Thoracic aorta (tissue), 2 donors: ENCODE measurements around the gene FAT1. TPM values are rescaled to one million over a fixed set of nuclear protein-coding genes. Genes with fewer than 3 reads are reported as not detected.

Source experiments
- ATAC-seq: fragments of 150-250 bp; one replicate; pipeline ENCODE4 v1.8.0; 2017; ENCODE audit warnings: low read depth; ENCODE audit not compliant: insufficient number of reproducible peaks, low FRiP score
- DNase-seq: peaks from one replicate; pipeline ENCODE4 v3.0.0-alpha.2; 2020; ENCODE audit warnings: low spot score
- H3K27ac ChIP-seq, 2 donors: fragments of 200-600 bp; sonication (generic); 1 replicate in 1 of 2; 2 replicates in 1 of 2; pipeline ENCODE4 v1.5.1; 2016; ENCODE audit warnings: mild to moderate bottlenecking in 2 of 2, moderate library complexity in 2 of 2
- H3K27me3 ChIP-seq: fragments of 200-600 bp; sonication (generic); replicated peaks from 2 replicates; pipeline ENCODE4 v1.6.0; 2016; ENCODE audit warnings: mild to moderate bottlenecking; ENCODE audit not compliant: insufficient read depth
- H3K36me3 ChIP-seq: fragments of 200-600 bp; sonication (generic); one replicate; pipeline ENCODE4 v1.5.1; 2016
- H3K4me1 ChIP-seq, 2 donors: fragments of 200-600 bp; sonication (generic); 1 replicate in 1 of 2; 2 replicates in 1 of 2; pipeline versions ENCODE4 v1.5.1 to v1.6.0; 2016; ENCODE audit warnings: low read depth in 2 of 2, mild to moderate bottlenecking in 1 of 2; ENCODE audit not compliant: control insufficient read depth in 1 of 2
- H3K4me3 ChIP-seq: fragments of 200-600 bp; sonication (generic); 2 replicates; pipeline ENCODE4 v1.5.1; 2016; ENCODE audit warnings: mild to moderate bottlenecking
- H3K9me3 ChIP-seq: fragments of 200-600 bp; sonication (generic); 2 replicates; pipeline ENCODE4 v1.5.1; 2016
- total RNA-seq, 2 donors: library from RNA; depleted of rRNA; stranded (reverse); fragments of >200 nt; gene quantifications; one replicate each; pipeline versions ENCODE4 v1.1.0 to v1.2.3, GENCODE V29; 2016
- TF ChIP-seq, protein P1 (sequence below): fragments of 200-600 bp; sonication (generic); IDR thresholded peaks from one replicate; pipeline ENCODE4 v1.5.1; 2019; ENCODE audit warnings: antibody characterized with exemption

Gene FAT1
- total RNA-seq, 2 donors from 2014 or later: 106 to 117 TPM

DNA sequence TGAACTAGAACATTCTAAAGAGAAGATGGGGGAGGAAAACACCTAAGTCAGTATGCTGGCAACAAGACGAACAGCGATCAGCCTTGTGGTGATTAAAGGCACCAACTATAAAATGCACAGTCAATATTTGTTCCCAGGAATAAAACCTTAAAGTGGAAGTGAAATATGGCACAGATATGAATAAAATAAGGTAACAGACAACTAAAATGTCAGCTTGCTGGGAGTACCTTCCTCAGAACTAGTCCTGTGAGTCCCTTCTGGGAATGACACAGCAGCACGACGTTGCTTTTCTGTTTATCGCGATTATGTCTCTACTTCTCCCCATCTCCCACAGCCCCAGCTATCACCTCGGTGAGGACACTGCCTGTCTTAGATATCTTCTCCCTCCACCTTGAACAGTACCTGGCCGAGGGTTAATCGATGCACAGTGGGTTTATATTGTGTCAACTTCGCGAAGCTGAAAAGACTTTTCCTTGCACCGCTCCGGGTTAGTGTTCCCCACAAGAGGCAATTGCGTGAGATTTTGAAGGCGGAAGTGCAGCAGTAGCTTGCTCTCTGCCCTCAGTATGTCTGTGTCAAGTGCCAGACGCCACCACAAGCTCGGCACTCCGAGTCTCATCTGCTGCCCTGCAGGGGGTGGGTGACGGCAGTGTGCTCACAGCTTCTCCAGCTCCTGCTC, 185.7 kb downstream of the FAT1 start:
- Histone ChIP-seq H3K9me3 (no peaks in the 10 kb centered on the region), H3K4me1 (no peaks in the 10 kb centered on the region), H3K4me3 (no peak overlapping the region), H3K27me3 (no peaks in the 10 kb centered on the region), H3K36me3 (no peaks in the 10 kb centered on the region), H3K27ac (no peak overlapping the region)
- DNase-seq (no peak), ATAC-seq (no peak)
- TF ChIP-seq, protein P1, sequence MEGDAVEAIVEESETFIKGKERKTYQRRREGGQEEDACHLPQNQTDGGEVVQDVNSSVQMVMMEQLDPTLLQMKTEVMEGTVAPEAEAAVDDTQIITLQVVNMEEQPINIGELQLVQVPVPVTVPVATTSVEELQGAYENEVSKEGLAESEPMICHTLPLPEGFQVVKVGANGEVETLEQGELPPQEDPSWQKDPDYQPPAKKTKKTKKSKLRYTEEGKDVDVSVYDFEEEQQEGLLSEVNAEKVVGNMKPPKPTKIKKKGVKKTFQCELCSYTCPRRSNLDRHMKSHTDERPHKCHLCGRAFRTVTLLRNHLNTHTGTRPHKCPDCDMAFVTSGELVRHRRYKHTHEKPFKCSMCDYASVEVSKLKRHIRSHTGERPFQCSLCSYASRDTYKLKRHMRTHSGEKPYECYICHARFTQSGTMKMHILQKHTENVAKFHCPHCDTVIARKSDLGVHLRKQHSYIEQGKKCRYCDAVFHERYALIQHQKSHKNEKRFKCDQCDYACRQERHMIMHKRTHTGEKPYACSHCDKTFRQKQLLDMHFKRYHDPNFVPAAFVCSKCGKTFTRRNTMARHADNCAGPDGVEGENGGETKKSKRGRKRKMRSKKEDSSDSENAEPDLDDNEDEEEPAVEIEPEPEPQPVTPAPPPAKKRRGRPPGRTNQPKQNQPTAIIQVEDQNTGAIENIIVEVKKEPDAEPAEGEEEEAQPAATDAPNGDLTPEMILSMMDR: no peak

Other genes starting within 250 kb of the FAT1 start
- gene MTNR1A, start 168.3 kb downstream of the FAT1 start, total RNA-seq: not detected